ENCODE measurements around the gene ACACA.

- TF ChIP-seq CTCF (IDR thresholded peaks at IDR 0.05; ENCODE audit: low read depth, low read length, poor library complexity, severe bottlenecking) (no peak), EZH2phosphoT487 (IDR thresholded peaks at IDR 0.05; ENCODE audit: borderline replicate concordance, low read length) (no peak)
These were observed 112.9 kb downstream of the ACACA start for GRCh38 chr17:37293770-37294169.

All from DOHH2 (cell line).